HG02678 (cell line): Measurements from ENCODE around the gene MTUS2.
"Not testable (repeated sequence)": the region's sequence is repeated elsewhere in the genome, so short reads cannot be mapped to it uniquely, and the experiment has no call there.

Source experiments
- ATAC-seq: cut with Tn5 transposase; IDR thresholded peaks from one replicate; pipeline ENCODE4 v1.9.1; 2021; ENCODE audit warnings: mild to moderate bottlenecking, moderate library complexity; ENCODE audit not compliant: unreplicated experiment

MTUS2 gene

GRCh38 chr13:29156136-29156535 lies 336.0 kb downstream of the MTUS2 start:
- ATAC-seq = no peak

- no peak for ATAC-seq
These were observed 339.7 kb downstream of the MTUS2 start for GRCh38 chr13:29159871-29160270.

GRCh38 chr13:29160862-29161261 lies 340.7 kb downstream of the MTUS2 start:
- no peak for ATAC-seq

GRCh38 chr13:29161676-29162075 lies 341.5 kb downstream of the MTUS2 start:
- ATAC-seq = no peak

GRCh38 chr13:29162638-29163235 lies 342.6 kb downstream of the MTUS2 start:
- ATAC-seq = no peak

- no peak for ATAC-seq
These were observed 344.0 kb downstream of the MTUS2 start for GRCh38 chr13:29164116-29164515.

- no peak for ATAC-seq
These were observed 345.1 kb downstream of the MTUS2 start for GRCh38 chr13:29165216-29165615.

GRCh38 chr13:29165840-29166239 lies 345.7 kb downstream of the MTUS2 start:
- no peak for ATAC-seq

GRCh38 chr13:29170436-29171082 lies 350.4 kb downstream of the MTUS2 start:
- no peak for ATAC-seq

- no peak for ATAC-seq
These were observed 351.1 kb downstream of the MTUS2 start for GRCh38 chr13:29171244-29171643.

- ATAC-seq = no peak
These were observed 354.0 kb downstream of the MTUS2 start for GRCh38 chr13:29174093-29174492.

GRCh38 chr13:29175250-29175873 lies 355.2 kb downstream of the MTUS2 start:
- ATAC-seq = no peak

- no peak for ATAC-seq
These were observed 359.9 kb downstream of the MTUS2 start for GRCh38 chr13:29180055-29180454.

GRCh38 chr13:29182216-29182615 lies 362.1 kb downstream of the MTUS2 start:
- ATAC-seq = no peak

GRCh38 chr13:29185926-29186325 lies 365.8 kb downstream of the MTUS2 start:
- no peak for ATAC-seq

- no peak for ATAC-seq
These were observed 367.4 kb downstream of the MTUS2 start for GRCh38 chr13:29187584-29187983.

GRCh38 chr13:29190298-29190697 lies 370.2 kb downstream of the MTUS2 start:
- ATAC-seq = no peak

GRCh38 chr13:29193083-29193482 lies 372.9 kb downstream of the MTUS2 start:
- ATAC-seq = no peak

- ATAC-seq = no peak
These were observed 375.3 kb downstream of the MTUS2 start for GRCh38 chr13:29195456-29195855.

GRCh38 chr13:29196409-29197074 lies 376.4 kb downstream of the MTUS2 start:
- peak; percentile 94 for ATAC-seq

- ATAC-seq = not testable (repeated sequence)
These were observed 382.6 kb downstream of the MTUS2 start for GRCh38 chr13:29202753-29203152.

- ATAC-seq = no peak
These were observed 384.5 kb downstream of the MTUS2 start for GRCh38 chr13:29204651-29205050.
